CD4-positive, alpha-beta T cell treated with Interleukin-10 for 1 hour (primary cell): ENCODE measurements around the gene ARID5B.

Experiments
- DNase-seq: peaks from one replicate; pipeline ENCODE4 v3.0.0-alpha.2; 2020

ARID5B gene

DNA sequence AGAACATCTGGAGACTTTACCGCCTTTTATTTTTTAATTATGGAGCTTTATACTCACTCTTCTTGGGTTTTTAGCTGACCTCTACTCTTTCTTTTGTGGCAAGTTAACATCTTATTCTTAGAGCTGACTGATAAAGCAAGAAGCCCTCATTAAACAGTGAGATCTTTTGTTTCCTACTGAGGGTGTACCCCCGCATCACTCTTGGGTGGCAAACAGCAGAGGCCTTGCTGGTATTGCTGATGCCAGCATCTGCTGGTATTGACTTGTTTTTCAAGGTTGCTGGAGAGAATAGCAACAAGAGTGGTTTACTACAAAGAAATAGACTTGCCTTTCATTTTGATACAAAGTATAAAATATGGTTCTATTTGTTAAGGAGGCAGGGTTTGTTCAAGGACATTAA lies 154.7 kb downstream of the ARID5B start:
- no peak for DNase-seq

DNA sequence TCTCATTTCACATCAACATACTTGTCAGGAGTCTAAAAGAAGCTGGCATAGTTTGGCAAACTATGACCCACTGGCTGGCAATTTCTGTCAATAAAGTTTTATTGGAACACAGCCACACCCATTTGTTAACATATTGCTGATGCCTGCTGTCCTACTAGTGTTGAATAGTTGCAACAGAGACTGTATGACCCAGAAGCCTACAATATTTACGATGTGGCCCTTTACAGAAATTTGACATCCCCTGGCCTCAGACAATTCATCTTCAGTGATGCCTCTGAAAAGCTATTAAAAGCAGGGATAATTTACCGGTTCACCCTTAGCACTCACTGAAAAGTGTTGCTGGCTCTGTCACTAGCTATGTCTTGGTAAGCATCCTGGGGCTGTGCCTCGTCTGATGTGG lies 155.2 kb downstream of the ARID5B start:
- DNase-seq, result no peak

DNA sequence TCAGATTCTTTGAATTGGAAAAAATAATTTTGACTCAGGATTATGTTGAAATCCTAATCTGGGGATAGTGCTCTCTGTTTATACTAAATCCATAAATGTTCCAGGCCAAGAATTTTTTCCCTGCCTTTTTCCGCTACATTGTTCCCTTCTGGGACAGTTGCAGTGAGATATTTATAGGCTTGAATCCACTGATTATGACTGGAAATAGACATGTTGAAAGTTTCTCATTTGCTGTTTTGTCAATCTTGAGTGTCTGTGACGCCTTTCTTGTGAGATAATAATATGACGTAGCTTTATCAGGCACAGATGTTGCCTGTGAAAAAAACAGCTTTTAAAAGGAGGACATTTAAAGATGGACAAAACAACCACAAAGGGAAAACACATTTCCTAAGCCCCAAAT lies 155.9 kb downstream of the ARID5B start:
- DNase-seq, result no peak

DNA sequence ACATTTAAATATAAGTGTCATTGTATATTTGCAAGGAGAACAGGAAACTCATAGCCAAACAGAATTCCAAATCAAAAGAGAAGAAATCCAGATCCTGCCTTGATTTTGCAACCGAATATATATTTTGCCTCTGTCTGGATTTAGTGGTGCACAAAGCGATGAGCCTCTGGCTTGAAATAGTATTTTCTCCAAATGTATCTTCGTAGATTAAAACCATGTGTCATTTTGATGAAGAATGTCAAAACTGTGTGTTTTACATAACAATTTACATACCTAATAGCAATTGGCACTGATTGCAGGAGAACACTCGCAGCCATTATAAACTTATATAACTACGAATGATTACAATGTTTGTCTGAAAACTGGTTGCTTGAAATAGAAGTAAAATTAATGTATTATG lies 156.4 kb downstream of the ARID5B start:
- DNase-seq, result no peak

- DNase-seq, result no peak
Measured at GRCh38 chr10:62058476-62058875, 157.0 kb downstream of the ARID5B start.

- no peak for DNase-seq
Measured at GRCh38 chr10:62058896-62059216, 157.4 kb downstream of the ARID5B start.

DNA sequence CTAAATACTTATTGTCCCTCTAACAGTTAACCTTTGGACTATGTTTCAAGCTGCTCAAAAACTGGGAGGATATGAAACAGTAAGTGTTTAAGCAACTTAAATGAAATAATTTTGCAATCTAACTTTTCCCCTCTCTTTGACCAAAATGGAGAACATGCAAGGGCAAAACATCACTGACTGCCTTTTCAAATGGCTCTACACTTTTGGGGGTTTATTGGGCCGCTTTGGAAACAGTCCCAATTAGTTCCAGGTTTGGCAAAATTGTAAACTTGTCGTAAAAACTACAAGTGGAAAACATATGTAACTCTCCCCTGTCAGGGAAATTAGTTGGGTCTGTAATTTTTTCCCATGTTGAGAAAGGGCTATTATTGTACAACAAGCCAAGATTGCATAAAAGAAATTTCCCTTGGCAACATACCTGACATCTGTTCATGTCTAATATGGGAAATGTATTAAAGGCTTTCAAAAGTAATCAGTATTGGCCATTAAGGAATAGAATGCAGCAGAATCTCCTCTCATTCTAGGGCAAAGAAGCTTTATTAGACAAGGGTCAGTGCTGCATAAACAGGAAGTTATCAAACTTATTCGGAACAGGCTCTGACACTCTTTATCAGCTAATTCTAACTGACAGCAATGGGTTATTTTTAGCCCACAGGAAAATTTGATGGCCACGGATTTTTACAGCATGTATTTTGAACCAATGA lies 157.9 kb downstream of the ARID5B start:
- DNase-seq, result no peak

DNA sequence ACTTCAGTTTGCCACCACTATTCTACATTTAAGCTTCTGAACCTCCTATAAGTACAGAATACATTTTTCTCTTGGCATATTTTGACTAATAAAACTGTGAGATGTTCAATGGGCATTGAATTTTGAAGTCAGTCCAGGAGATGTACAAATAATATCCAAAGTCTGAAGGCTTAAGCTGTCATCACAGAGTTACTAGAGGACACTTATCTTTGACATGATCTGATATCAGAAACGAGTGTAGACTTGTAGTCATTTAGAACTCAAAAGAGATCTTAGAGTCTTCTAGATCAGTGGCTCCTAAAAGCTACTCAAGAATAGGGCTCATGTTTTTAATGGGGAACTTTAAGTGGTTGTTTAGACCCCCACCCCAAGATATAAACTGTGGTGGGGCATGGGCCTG lies 160.5 kb downstream of the ARID5B start:
- DNase-seq, result no peak

DNA sequence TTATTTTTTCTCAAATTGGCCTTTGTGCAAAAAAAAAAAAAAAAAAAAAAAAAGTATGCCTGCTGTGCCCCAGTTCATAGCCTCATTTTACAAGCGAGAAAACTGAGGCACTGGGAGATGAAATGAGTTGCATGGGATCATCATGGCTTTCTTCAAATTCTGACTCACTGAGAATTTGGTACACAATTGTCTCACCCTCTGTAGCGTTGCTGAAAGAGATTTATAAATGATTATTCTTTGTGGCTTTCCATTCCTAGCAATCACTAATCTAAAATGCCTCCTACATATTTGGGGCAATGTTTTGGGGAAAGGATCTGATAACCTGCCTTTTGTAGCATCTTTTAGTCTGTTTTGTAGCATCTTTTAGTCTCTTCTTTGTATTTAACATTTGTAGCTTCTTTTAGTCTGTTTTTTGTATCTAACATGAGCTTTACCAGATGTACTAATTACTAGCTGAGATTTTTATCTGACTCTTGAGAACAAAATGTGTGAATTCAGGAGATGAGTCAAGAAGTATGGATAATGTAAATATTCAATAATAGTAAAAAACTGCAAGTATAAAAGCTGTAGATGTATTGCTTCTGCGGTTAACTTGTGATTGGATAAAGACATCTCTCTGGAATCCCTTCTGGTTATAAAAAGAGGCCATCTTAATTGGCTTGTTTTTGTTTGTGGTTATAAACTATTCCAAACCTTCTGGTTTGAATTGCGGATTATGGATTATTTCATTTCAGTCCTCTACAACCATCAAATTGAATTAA lies 161.4 kb downstream of the ARID5B start:
- DNase-seq, result no peak

DNA sequence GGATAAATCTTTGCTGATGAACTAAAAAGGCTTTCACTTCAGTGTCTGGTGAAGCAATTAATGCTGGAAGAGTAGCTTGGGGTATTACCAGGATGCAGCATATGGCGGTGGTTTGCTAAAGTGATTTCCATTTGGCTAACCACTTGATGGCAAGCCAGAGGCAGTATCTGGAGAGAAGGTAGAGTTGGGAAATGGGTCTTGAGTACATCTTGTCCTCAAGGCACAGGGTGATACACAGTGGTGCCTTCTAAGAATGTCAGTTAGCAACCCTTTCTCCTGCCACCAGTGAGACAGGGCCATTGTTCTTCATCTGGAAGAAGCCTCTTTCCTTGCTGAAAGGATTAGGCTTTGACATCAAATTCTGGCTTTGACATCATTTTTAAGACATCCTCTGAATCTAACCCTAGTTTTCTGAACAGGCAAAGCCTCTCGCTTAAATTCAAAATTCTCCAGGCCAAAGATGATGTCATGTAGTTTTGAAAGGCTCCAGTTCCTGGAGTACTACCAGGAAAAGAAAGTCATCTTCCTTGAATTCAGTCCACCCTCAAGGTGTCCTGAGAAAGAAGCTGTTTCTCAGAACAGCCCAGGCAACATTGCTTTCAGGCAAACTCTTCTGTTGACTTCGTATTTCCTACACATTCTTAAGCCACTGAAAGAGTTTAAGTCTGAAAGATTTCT lies 162.4 kb downstream of the ARID5B start:
- no peak for DNase-seq

GRCh38 chr10:62067560-62067959 lies 166.1 kb downstream of the ARID5B start:
- DNase-seq, result no peak

DNA sequence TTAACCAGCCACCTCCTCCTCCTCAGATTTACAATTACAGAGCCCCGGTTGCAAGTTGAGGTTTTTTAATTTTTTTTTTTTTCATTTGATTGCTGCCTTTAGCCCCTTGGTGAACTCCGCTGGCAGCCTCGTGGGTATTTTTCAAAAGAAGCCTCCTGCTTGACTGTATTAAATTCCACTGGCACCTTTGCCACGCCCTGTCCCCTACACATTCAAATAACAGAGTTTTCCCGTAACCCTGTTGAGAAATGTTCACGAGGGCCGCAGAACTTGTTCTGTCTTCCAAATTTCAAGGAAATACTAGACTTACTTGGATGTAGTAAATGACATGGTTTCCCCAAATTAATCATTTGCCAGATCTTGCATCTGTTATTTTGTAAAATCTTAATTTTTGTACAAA lies 167.0 kb downstream of the ARID5B start:
- no peak for DNase-seq

- DNase-seq, result no peak
Measured at GRCh38 chr10:62069452-62070178, 168.1 kb downstream of the ARID5B start.

GRCh38 chr10:62071846-62072281 lies 170.4 kb downstream of the ARID5B start:
- no peak for DNase-seq

GRCh38 chr10:62072901-62073300 lies 171.4 kb downstream of the ARID5B start:
- DNase-seq, result no peak

- DNase-seq, result no peak
Measured at GRCh38 chr10:62073429-62073828, 171.9 kb downstream of the ARID5B start.

GRCh38 chr10:62075414-62075813 lies 173.9 kb downstream of the ARID5B start:
- DNase-seq, result no peak

DNA sequence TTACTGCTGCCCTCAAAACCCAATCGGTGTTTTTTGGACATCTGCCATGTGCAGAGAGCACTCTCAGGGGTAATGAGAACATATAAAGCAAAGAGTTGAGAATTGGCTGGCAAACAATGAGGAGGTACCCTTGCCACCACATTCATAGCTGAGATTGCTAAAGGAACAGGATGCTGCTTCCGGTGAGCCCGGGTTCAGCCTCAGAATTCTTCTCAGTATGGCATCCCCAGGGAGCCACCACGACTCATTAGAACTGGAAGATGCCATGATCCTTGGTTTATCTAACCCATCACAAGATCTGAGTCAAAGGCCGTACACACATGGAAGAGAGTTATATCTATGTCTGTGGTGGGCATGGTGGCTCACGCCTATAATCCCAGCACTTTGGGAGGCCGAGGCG lies 174.4 kb downstream of the ARID5B start:
- no peak for DNase-seq

DNA sequence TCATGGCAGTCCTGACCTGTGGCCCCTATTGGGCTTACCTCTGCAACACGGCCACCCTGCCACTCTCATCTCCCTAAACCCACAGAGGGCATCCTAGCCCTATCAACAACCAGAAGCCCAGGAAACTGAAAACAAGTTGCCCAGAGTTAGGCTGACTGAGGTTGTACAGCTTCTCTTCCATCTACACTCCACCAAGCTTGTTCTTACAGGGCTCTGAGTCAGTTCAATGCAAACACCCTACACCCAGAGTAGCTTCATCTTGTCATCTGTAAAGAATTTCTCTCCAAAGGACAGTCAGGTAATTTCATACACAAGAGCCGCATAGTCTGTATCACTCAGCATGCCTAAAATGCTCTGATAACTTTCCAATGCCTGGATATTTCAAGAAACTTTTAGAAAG lies 175.4 kb downstream of the ARID5B start:
- DNase-seq, result peak; percentile 30

DNA sequence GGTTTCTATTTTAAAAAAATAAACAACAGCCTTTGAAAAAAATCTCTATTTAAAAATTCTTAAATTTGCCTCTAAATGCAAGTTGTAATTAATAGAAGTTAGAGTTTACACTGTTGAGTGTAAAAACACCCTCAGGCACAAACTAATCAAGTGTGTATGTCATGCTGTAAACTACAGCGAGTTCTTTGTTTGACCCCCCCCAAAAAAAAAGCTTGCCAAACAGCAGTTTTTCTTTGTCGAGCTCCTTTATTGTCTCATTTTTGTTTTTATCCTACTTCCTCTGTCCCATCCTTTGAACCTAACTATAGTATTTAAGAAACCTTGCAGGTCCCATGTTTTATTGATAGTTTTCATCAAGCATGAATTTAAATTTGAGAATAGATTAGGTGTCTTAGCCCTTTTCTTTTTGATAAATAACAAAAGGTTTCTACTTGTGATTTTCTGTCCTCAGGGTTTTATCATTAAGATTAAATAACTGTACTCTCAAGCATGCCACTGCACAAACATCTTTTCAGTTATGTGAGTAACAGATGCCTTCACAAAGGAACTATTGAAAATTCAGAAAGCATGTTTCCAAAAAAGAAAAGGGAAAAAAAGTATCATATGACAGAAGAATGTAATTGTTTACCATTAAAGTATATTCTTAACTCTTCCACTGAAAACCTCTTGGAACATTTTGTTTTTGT lies 176.0 kb downstream of the ARID5B start:
- no peak for DNase-seq

- no peak for DNase-seq
Measured at GRCh38 chr10:62079885-62080559, 178.5 kb downstream of the ARID5B start.

DNA sequence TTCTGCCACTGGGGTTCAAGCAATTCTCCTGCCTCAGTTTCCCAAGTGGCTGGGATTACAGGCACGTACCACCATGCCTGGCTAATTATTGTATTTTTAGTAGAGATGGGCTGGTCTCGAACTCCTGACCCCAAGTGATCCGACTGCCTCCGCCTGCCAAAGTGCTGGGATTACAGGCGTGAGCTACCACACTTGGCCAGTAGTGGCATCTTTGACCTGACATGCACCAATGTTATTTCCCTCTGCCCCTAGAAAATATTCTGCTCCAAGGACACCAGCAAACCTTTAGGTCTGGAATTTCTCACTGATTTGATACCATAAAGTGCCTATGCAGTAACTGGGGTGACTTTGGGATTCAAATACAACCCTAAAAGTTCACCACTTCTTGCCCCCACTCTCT lies 179.4 kb downstream of the ARID5B start:
- DNase-seq, result no peak
